GM04503 (cell line): ENCODE data around the gene PDPK1.
"Not testable (repeated sequence)": the region's sequence is repeated elsewhere in the genome, so short reads cannot be mapped to it uniquely, and the experiment has no call there.

Source experiments
- DNase-seq: peaks from one replicate; pipeline ENCODE4 v3.0.0-alpha.2; 2012; ENCODE audit warnings: low read depth

PDPK1 gene

GRCh38 chr16:2587891-2588565, 50.2 kb downstream of the PDPK1 start:
- no peak for DNase-seq

- DNase-seq: no peak
These were observed 53.8 kb downstream of the PDPK1 start for GRCh38 chr16:2591476-2592240.

GRCh38 chr16:2592786-2593185, 55.0 kb downstream of the PDPK1 start:
- no peak for DNase-seq

- no peak for DNase-seq
These were observed 57.8 kb downstream of the PDPK1 start for GRCh38 chr16:2595393-2596205.

- no peak for DNase-seq
These were observed 59.1 kb downstream of the PDPK1 start for GRCh38 chr16:2596747-2597559.

- DNase-seq: no peak
These were observed 59.7 kb downstream of the PDPK1 start for GRCh38 chr16:2597560-2597902.

GRCh38 chr16:2598133-2598641, 60.4 kb downstream of the PDPK1 start:
- DNase-seq: no peak

GRCh38 chr16:2598723-2599122, 60.9 kb downstream of the PDPK1 start:
- DNase-seq: no peak

GRCh38 chr16:2599165-2599564, 61.3 kb downstream of the PDPK1 start:
- DNase-seq: not testable (repeated sequence)

GRCh38 chr16:2599785-2600184, 62.0 kb downstream of the PDPK1 start:
- DNase-seq: not testable (repeated sequence)

GRCh38 chr16:2601301-2602025, 63.6 kb downstream of the PDPK1 start:
- not testable (repeated sequence) for DNase-seq

- not testable (repeated sequence) for DNase-seq
These were observed 64.4 kb downstream of the PDPK1 start for GRCh38 chr16:2602175-2602574.

GRCh38 chr16:2603165-2604015, 65.6 kb downstream of the PDPK1 start:
- DNase-seq: peak; percentile 80

GRCh38 chr16:2604016-2604369, 66.2 kb downstream of the PDPK1 start:
- peak; percentile 1 for DNase-seq

GRCh38 chr16:2606820-2607219, 69.0 kb downstream of the PDPK1 start:
- not testable (repeated sequence) for DNase-seq

- DNase-seq: not testable (repeated sequence)
These were observed 71.5 kb downstream of the PDPK1 start for GRCh38 chr16:2609345-2609744.

- no peak for DNase-seq
These were observed 72.1 kb downstream of the PDPK1 start for GRCh38 chr16:2609827-2610470.

GRCh38 chr16:2610781-2611498, 73.1 kb downstream of the PDPK1 start:
- DNase-seq: no peak

- DNase-seq: no peak
These were observed 73.7 kb downstream of the PDPK1 start for GRCh38 chr16:2611499-2611862.
